Measurements from ENCODE around the gene FAM180B. TPM values are rescaled to one million over a fixed set of nuclear protein-coding genes. Genes with fewer than 3 reads are reported as not detected.

FAM180B gene
- total RNA-seq, 1 experiment from 2014 or later: not detected

GRCh38 chr11:47572715-47573255 is 13.7 kb upstream of the FAM180B start:
- no peaks in the 10 kb centered on the region for H3K9me2 ChIP-seq (ENCODE audit: insufficient read depth)
- peaks cover 2 to 9% of the 10 kb centered on the region in 2 experiments for H3K4me1 ChIP-seq (ENCODE audit: control insufficient read depth in 1 of 2, insufficient read depth in 2 of 2, low read length in 2 of 2)
- ChIA-PET CTCF (no interaction called here), POLR2A (no interaction called here), RAD21 (ENCODE audit: low non-redundant PET in 1 of 2, low total read pairs in 2 of 2, uncharacterized antibody in 2 of 2, unreplicated experiment in 2 of 2) (no interaction called here)
- H3K27ac ChIP-seq (ENCODE audit: low read depth, low read length): no peak overlapping the region
- peaks cover 77% of the 10 kb centered on the region for H3K79me2 ChIP-seq (ENCODE audit: insufficient read depth, low read length)
- H3K4me3 ChIP-seq (replicated peaks in 1 of 2; ENCODE audit: low read depth in 1 of 2, low read length in 2 of 2): no peak overlapping the region
- no TSS peak for BruUV-seq (replicated peaks)
- ATAC-seq (no peak), DNase-seq (ENCODE audit: low read depth, low spot score) (no peak)
- H2AFZ ChIP-seq (ENCODE audit: low read depth, low read length, poor library complexity, severe bottlenecking): no peak overlapping the region
- no peak overlapping the region for H3K9ac ChIP-seq (ENCODE audit: low read length)
- no peaks in the 10 kb centered on the region for H3K27me3 ChIP-seq (ENCODE audit: insufficient read depth, low read length)
- no peaks in the 10 kb centered on the region for H3K9me3 ChIP-seq (ENCODE audit: control insufficient read depth in 1 of 2, insufficient read depth in 1 of 2, low read depth in 1 of 2, low read length in 2 of 2)
- intact Hi-C loops (cut with micrococcal nuclease): no loop called here
- TF ChIP-seq JUND (IDR thresholded peaks at IDR 0.05) (no peak), SRF (IDR thresholded peaks at IDR 0.05; ENCODE audit: low read depth) (no peak), EGR1 (IDR thresholded peaks at IDR 0.05; ENCODE audit: low read depth) (no peak), POLR2AphosphoS5 (IDR thresholded peaks at IDR 0.05; ENCODE audit: low read depth, low read length) (no peak), EZH2 (IDR thresholded peaks at IDR 0.05) (no peak), ELF1 (IDR thresholded peaks at IDR 0.05; ENCODE audit: borderline replicate concordance, low read depth) (no peak), EZH2phosphoT487 (IDR thresholded peaks at IDR 0.05; ENCODE audit: borderline replicate concordance) (no peak), CEBPB (IDR thresholded peaks at IDR 0.05; ENCODE audit: low read depth) (no peak)
- H4K20me1 ChIP-seq (ENCODE audit: insufficient read depth): no peaks in the 10 kb centered on the region
- peaks cover 43 to 53% of the 10 kb centered on the region in 2 experiments; a peak in 3 of 4 replicates for H3K36me3 ChIP-seq (ENCODE audit: control insufficient read depth in 1 of 2, insufficient read depth in 2 of 2, low read length in 2 of 2)
- H3K4me2 ChIP-seq (ENCODE audit: low read length): no peak overlapping the region

GRCh38 chr11:47573321-47573720 is 13.2 kb upstream of the FAM180B start:
- BruUV-seq (replicated peaks): no TSS peak
- POLR2A ChIA-PET: no interaction called here
- TF ChIP-seq SIN3A (IDR thresholded peaks at IDR 0.05; ENCODE audit: low read depth): no peak
- TF ChIP-seq ZFX (IDR thresholded peaks at IDR 0.05): no peak
- TF ChIP-seq EZH2 (IDR thresholded peaks at IDR 0.05): no peak
- TF ChIP-seq CTCF (IDR thresholded peaks at IDR 0.05 in 2 of 3, conservative IDR thresholded peaks at IDR 0.05 in 1 of 3; ENCODE audit: borderline replicate concordance in 1 of 3, insufficient read depth in 1 of 3, low read depth in 2 of 3, low read length in 2 of 3): no peak
- no peak for TF ChIP-seq TCF7L2 (IDR thresholded peaks at IDR 0.05; ENCODE audit: borderline replicate concordance, extremely low read depth, insufficient read depth, insufficient read length)
- no peak for TF ChIP-seq ATF3 (IDR thresholded peaks at IDR 0.05)
- TF ChIP-seq JUND (IDR thresholded peaks at IDR 0.05): no peak
- TF ChIP-seq ELF1 (IDR thresholded peaks at IDR 0.05; ENCODE audit: borderline replicate concordance, low read depth): no peak
- no peak for TF ChIP-seq ZBTB33 (IDR thresholded peaks at IDR 0.05; ENCODE audit: extremely low read depth, insufficient replicate concordance, low read length)
- TF ChIP-seq ZNF274 (IDR thresholded peaks at IDR 0.05; ENCODE audit: low read depth, low read length): no peak

More at GRCh38 chr11:47573321-47573720, 13.2 kb upstream of the FAM180B start:
- H3K36me3 ChIP-seq (ENCODE audit: control insufficient read depth in 1 of 2, insufficient read depth in 2 of 2, low read length in 2 of 2): peaks cover 43 to 52% of the 10 kb centered on the region in 2 experiments; a peak in 3 of 4 replicates
- H3K9me3 ChIP-seq (ENCODE audit: control insufficient read depth in 1 of 2, insufficient read depth in 1 of 2, low read depth in 1 of 2, low read length in 2 of 2): no peaks in the 10 kb centered on the region
- RAD21 ChIA-PET (ENCODE audit: low non-redundant PET in 1 of 2, low total read pairs in 2 of 2, uncharacterized antibody in 2 of 2, unreplicated experiment in 2 of 2): no interaction called here
- DNase-seq (ENCODE audit: low read depth, low spot score): no peak
- no peaks in the 10 kb centered on the region for H4K20me1 ChIP-seq (ENCODE audit: insufficient read depth)
- CTCF ChIA-PET: no interaction called here
- intact Hi-C loops (cut with micrococcal nuclease): no loop called here
- peaks cover 77% of the 10 kb centered on the region for H3K79me2 ChIP-seq (ENCODE audit: insufficient read depth, low read length)
- H3K4me3 ChIP-seq (replicated peaks in 1 of 2; ENCODE audit: low read depth in 1 of 2, low read length in 2 of 2): no peak overlapping the region
- H3K27me3 ChIP-seq (ENCODE audit: insufficient read depth, low read length): no peaks in the 10 kb centered on the region
- no peak overlapping the region for H3K9ac ChIP-seq (ENCODE audit: low read length)
- no peak overlapping the region for H2AFZ ChIP-seq (ENCODE audit: low read depth, low read length, poor library complexity, severe bottlenecking)
- no peaks in the 10 kb centered on the region for H3K9me2 ChIP-seq (ENCODE audit: insufficient read depth)
- no peak overlapping the region for H3K4me2 ChIP-seq (ENCODE audit: low read length)
- no peak overlapping the region for H3K27ac ChIP-seq (ENCODE audit: low read depth, low read length)
- ATAC-seq: no peak
- peaks cover 6 to 14% of the 10 kb centered on the region in 2 experiments for H3K4me1 ChIP-seq (ENCODE audit: control insufficient read depth in 1 of 2, insufficient read depth in 2 of 2, low read length in 2 of 2)
